ENCODE measurements around the gene FAM76B. TPM values are rescaled to one million over a fixed set of nuclear protein-coding genes. Genes with fewer than 3 reads are reported as not detected.

Gene FAM76B
- 16.9 and 22.5 TPM in 2 replicates for total RNA-seq

GRCh38 chr11:95789506-95790122, at the start of gene FAM76B:
Gene FAM76B (minus strand): TSS chr11:95789782. CDS start chr11:95789478, 304 bp downstream.

GRCh38 chr11:95790123-95790932, 746 bp upstream of the FAM76B start, which contains the start of gene CEP57:
Gene CEP57 (plus strand): TSS chr11:95790498. CDS start chr11:95790699, 201 bp downstream.

Other genes with a start within 250 kb of the FAM76B start
- gene CEP57, start 716 bp upstream of the FAM76B start, total RNA-seq: 42.9 and 45.1 TPM in 2 replicates
- gene MTMR2, start 134.3 kb upstream of the FAM76B start, total RNA-seq: 33.1 and 40.1 TPM in 2 replicates

Data from epithelial cell of umbilical artery (primary cell).